ENCODE data around the gene FIBCD1. TPM values are rescaled to one million over a fixed set of nuclear protein-coding genes. Genes with fewer than 3 reads are reported as not detected.

FIBCD1 gene
- polyA plus RNA-seq, 1 donor (not counting 4 experiments of a cell fraction or from before 2014, with no cell fraction given): 0.79 TPM

DNA sequence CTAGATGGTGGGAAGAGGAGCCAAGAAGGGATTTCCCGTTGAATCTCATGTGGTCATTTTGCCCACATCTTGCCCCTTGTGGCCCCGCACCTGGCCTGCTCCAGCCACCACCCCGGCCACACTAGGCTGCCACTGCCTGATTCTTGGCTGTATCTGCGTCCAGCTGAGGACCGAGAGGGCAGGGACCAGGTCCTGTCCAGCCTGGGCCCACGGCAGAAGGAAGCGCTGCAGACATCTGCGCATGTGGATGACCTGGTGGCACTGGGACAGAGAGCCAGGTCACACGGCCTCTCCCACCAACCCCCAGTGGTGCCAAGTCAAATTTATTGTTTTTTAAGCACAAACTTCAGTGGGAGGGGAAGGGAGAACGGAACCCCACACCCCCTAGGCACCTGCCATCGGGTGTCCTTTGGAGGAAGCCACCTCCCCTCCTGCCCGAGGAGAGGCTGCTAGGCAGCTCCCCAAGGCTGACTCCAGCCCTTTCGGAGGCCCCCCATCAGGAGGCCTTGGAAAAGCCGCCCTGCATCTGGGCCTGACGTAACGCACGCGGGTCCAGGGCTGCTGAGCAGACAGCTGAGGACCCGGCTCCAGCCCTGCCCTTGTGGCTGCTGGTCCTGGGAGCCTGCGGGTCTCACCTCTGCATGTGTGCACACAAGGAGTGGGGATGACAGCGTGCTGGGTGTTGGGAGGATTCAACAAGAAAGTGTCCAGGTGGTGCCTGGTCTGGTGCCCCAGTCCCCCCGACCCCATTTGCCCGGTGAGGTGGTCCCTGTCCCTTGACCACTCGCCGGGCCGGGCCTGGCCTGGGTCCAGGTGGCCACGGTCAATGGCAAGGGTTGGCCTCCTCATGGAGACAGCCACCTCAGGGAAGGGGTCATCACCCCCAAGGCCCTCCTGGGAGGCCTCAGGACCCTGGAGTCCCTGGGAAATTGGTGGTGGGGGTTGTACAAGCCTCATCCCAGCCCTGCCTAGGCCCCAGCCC lies 36.6 kb downstream of the FIBCD1 start:
- Histone ChIP-seq H3K4me1 (ENCODE audit: control insufficient read depth, extremely low read depth, insufficient read depth, low read length) (no peaks in the 10 kb centered on the region), H2AFZ (ENCODE audit: control insufficient read depth, low read length) (no peak overlapping the region), H3K4me3 (ENCODE audit: control insufficient read depth in 2 of 3, extremely low read depth in 1 of 3, insufficient read depth in 2 of 3, low read depth in 1 of 3, low read length in 3 of 3) (no peak overlapping the region), H3K36me3 (ENCODE audit: control insufficient read depth in 2 of 2, extremely low read depth in 1 of 2, insufficient read depth in 2 of 2, low read length in 2 of 2) (no peaks in the 10 kb centered on the region), H4K20me1 (ENCODE audit: control insufficient read depth, extremely low read depth, insufficient read depth, low read length) (peaks cover 3% of the 10 kb centered on the region), H3K27ac (ENCODE audit: control insufficient read depth, insufficient read depth, low read length) (no peak overlapping the region), H3K9me1 (ENCODE audit: control insufficient read depth, extremely low read depth, insufficient read depth, low read length) (no peaks in the 10 kb centered on the region), H3K27me3 (ENCODE audit: control insufficient read depth, extremely low read depth, insufficient read depth, low read length) (peaks cover 62% of the 10 kb centered on the region), H3K79me2 (ENCODE audit: control insufficient read depth, insufficient read depth, low read length) (no peaks in the 10 kb centered on the region), H3K4me2 (ENCODE audit: control insufficient read depth, extremely low read depth, insufficient read depth, low read depth, low read length) (no peak overlapping the region), H3K9me3 (ENCODE audit: control insufficient read depth, low read depth, low read length) (no peaks in the 10 kb centered on the region), H3K9ac (ENCODE audit: control insufficient read depth, extremely low read depth, insufficient read depth, low read length) (no peak overlapping the region)
- DNase-seq (ENCODE audit: low read depth, low spot score) (no peak), FAIRE-seq (no peak)
- TF ChIP-seq EZH2 (IDR thresholded peaks at IDR 0.05; ENCODE audit: low read length): no peak
- TF ChIP-seq, protein P1, sequence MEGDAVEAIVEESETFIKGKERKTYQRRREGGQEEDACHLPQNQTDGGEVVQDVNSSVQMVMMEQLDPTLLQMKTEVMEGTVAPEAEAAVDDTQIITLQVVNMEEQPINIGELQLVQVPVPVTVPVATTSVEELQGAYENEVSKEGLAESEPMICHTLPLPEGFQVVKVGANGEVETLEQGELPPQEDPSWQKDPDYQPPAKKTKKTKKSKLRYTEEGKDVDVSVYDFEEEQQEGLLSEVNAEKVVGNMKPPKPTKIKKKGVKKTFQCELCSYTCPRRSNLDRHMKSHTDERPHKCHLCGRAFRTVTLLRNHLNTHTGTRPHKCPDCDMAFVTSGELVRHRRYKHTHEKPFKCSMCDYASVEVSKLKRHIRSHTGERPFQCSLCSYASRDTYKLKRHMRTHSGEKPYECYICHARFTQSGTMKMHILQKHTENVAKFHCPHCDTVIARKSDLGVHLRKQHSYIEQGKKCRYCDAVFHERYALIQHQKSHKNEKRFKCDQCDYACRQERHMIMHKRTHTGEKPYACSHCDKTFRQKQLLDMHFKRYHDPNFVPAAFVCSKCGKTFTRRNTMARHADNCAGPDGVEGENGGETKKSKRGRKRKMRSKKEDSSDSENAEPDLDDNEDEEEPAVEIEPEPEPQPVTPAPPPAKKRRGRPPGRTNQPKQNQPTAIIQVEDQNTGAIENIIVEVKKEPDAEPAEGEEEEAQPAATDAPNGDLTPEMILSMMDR (optimal IDR thresholded peaks at IDR 0.05 in 1 of 3, IDR thresholded peaks at IDR 0.05 in 1 of 3, conservative IDR thresholded peaks at IDR 0.05 in 1 of 3; ENCODE audit: extremely low read depth in 1 of 3, insufficient read depth in 2 of 3, low read length in 3 of 3): no peak
- dilution Hi-C loops (cut with MboI; ENCODE audit: extremely low pct_ligation_motif_present, low sequenced_read_pairs): no loop called here

DNA sequence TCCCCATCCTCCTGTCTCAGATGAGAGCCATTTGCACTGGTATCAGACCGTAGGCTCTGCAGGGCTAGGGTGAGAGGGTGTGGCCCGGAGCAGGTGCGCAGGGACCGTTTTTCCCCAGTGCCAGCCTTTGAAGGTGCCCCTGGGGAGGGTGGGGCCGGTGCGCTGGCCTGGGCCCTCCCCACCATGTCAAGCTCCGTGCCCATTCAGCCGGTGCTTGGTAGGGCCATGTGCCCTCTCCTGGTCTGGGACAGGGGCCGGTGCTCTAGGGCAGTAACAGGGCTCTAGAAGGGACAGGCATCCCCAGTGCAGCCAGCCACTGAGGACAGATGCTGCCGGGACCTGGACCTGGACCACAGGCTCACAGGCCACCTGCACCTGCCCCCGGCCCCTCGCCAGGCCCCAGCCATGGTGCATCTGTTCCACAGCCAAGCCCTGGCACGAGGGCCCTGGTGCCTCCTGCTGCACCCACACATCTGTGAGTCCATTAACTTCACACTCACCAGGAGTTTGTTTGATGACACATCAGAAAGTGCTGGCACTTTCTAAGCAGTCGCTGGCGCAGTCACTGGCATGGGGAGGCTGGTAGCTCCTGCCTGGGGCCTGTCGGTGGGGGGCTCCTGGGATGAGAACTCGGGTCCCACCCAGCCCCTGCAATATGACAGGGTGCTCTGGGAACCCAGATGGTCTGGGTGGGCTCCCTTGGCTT lies 37.4 kb downstream of the FIBCD1 start:
- H2AFZ ChIP-seq (ENCODE audit: control insufficient read depth, low read length): no peak overlapping the region
- DNase-seq (ENCODE audit: low read depth, low spot score) (no peak), FAIRE-seq (no peak)
- H3K9ac ChIP-seq (ENCODE audit: control insufficient read depth, extremely low read depth, insufficient read depth, low read length): no peak overlapping the region
- H3K9me1 ChIP-seq (ENCODE audit: control insufficient read depth, extremely low read depth, insufficient read depth, low read length): no peaks in the 10 kb centered on the region
- H3K9me3 ChIP-seq (ENCODE audit: control insufficient read depth, low read depth, low read length): no peaks in the 10 kb centered on the region
- H3K27ac ChIP-seq (ENCODE audit: control insufficient read depth, insufficient read depth, low read length): no peak overlapping the region
- no peak overlapping the region for H3K4me2 ChIP-seq (ENCODE audit: control insufficient read depth, extremely low read depth, insufficient read depth, low read depth, low read length)
- peaks cover 70% of the 10 kb centered on the region for H3K27me3 ChIP-seq (ENCODE audit: control insufficient read depth, extremely low read depth, insufficient read depth, low read length)
- H4K20me1 ChIP-seq (ENCODE audit: control insufficient read depth, extremely low read depth, insufficient read depth, low read length): peaks cover 3% of the 10 kb centered on the region
- no peaks in the 10 kb centered on the region for H3K4me1 ChIP-seq (ENCODE audit: control insufficient read depth, extremely low read depth, insufficient read depth, low read length)
- dilution Hi-C loops (cut with MboI; ENCODE audit: extremely low pct_ligation_motif_present, low sequenced_read_pairs): no loop called here
- no peak overlapping the region for H3K4me3 ChIP-seq (ENCODE audit: control insufficient read depth in 2 of 3, extremely low read depth in 1 of 3, insufficient read depth in 2 of 3, low read depth in 1 of 3, low read length in 3 of 3)
- TF ChIP-seq, protein P1 (optimal IDR thresholded peaks at IDR 0.05 in 1 of 3, IDR thresholded peaks at IDR 0.05 in 1 of 3, conservative IDR thresholded peaks at IDR 0.05 in 1 of 3; ENCODE audit: extremely low read depth in 1 of 3, insufficient read depth in 2 of 3, low read length in 3 of 3): no peak
- no peak for TF ChIP-seq EZH2 (IDR thresholded peaks at IDR 0.05; ENCODE audit: low read length)
- H3K79me2 ChIP-seq (ENCODE audit: control insufficient read depth, insufficient read depth, low read length): no peaks in the 10 kb centered on the region
- H3K36me3 ChIP-seq (ENCODE audit: control insufficient read depth in 2 of 2, extremely low read depth in 1 of 2, insufficient read depth in 2 of 2, low read length in 2 of 2): no peaks in the 10 kb centered on the region

Measured in keratinocyte (primary cell).